C4-2B (cell line): Measurements from ENCODE around the gene ZNF677.
A peak's percentile ranks its signal among the peaks of the same experiment; 100 is the strongest.
"Not testable (repeated sequence)": the region's sequence is repeated elsewhere in the genome, so short reads cannot be mapped to it uniquely, and the experiment has no call there.

ENCODE experiments used
- H3K27ac ChIP-seq: fragments of 450-650 bp; 2 replicates; pipeline ENCODE4 v1.5.1; 2017
- ZFX ChIP-seq: fragments of 450-650 bp; IDR thresholded peaks from 2 replicates; pipeline ENCODE4 v1.6.1; 2017
- TF ChIP-seq, protein P1 (sequence below): fragments of 450-650 bp; conservative IDR thresholded peaks from 2 replicates; pipeline ENCODE4 v1.5.1; 2017; ENCODE audit warnings: mild to moderate bottlenecking

Gene ZNF677

DNA sequence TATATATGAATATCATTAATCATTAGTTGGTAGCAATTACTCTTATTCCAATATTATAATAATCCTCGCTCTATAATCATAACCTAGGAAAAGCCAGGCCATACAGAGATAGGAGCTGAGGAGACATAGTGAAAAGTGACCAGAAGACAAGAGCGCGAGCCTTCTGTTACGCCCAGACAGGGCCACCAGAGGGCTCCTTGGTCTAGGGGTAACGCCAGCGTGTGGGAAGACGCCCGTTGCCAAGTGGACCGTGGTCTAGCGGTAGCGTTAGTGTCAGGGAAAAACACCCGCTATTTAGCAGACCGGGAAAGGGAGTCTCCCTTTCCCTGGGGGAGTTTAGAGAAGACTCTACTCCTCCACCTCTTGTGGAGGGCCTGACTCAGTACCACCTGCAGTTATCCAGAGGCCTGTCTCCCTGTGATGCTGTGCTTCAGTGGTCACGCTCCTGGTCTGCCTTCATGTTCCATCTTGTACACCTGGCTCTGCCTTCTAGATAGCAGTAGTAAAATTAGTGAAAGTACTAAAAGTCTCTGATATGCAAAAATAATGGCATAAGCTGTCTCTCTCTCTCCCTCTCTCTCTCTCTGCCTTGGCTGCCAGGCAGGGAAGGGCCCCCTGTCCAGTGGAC lies 3.2 kb upstream of the ZNF677 start, which contains the start of gene VN1R2:
Gene VN1R2 (plus strand): TSS at position 578 of the 628 bp plus-strand sequence. CDS start 84 bp downstream, outside the sequence.
- TF ChIP-seq, protein P1, sequence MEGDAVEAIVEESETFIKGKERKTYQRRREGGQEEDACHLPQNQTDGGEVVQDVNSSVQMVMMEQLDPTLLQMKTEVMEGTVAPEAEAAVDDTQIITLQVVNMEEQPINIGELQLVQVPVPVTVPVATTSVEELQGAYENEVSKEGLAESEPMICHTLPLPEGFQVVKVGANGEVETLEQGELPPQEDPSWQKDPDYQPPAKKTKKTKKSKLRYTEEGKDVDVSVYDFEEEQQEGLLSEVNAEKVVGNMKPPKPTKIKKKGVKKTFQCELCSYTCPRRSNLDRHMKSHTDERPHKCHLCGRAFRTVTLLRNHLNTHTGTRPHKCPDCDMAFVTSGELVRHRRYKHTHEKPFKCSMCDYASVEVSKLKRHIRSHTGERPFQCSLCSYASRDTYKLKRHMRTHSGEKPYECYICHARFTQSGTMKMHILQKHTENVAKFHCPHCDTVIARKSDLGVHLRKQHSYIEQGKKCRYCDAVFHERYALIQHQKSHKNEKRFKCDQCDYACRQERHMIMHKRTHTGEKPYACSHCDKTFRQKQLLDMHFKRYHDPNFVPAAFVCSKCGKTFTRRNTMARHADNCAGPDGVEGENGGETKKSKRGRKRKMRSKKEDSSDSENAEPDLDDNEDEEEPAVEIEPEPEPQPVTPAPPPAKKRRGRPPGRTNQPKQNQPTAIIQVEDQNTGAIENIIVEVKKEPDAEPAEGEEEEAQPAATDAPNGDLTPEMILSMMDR, result peak; percentile 21
- H3K27ac ChIP-seq, result not testable (repeated sequence)

GRCh38 chr19:53246498-53246897 lies 8.2 kb downstream of the ZNF677 start:
- no peak for TF ChIP-seq ZFX
- TF ChIP-seq, protein P1, result no peak

GRCh38 chr19:53237114-53237777 lies 17.4 kb downstream of the ZNF677 start:
- H3K27ac ChIP-seq, result no peak overlapping the region
- TF ChIP-seq, protein P1, result no peak
- no peak for TF ChIP-seq ZFX

More at GRCh38 chr19:53246498-53246897, 8.2 kb downstream of the ZNF677 start:
- no peak overlapping the region for H3K27ac ChIP-seq

DNA sequence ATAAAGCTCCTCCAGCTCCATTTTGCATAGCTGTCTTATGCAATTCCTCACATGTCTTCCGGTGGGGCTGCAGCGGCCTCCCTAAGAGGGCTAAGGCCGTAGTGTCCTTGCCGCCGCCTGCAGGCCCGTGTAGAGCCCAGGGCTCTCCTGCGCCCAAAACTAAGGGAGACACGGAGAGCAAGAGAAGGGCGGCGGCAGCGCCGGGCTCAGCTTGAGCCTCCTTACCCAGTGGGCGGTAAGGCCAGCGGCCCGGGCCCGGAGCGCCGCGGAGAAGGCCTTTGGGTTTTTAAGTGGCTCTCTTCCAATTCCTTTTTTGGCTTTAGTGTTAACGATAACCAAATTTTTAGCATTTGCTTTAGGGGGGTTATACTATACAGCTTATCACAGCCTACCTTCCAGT lies 30.1 kb downstream of the ZNF677 start:
- TF ChIP-seq, protein P1, result no peak
- no peak for TF ChIP-seq ZFX
- no peak overlapping the region for H3K27ac ChIP-seq

GRCh38 chr19:53222716-53223115 lies 32.0 kb downstream of the ZNF677 start:
- not testable (repeated sequence) for H3K27ac ChIP-seq

GRCh38 chr19:53212703-53213320 lies 41.9 kb downstream of the ZNF677 start:
- no peak overlapping the region for H3K27ac ChIP-seq
- TF ChIP-seq ZFX, result no peak
- TF ChIP-seq, protein P1, result no peak

DNA sequence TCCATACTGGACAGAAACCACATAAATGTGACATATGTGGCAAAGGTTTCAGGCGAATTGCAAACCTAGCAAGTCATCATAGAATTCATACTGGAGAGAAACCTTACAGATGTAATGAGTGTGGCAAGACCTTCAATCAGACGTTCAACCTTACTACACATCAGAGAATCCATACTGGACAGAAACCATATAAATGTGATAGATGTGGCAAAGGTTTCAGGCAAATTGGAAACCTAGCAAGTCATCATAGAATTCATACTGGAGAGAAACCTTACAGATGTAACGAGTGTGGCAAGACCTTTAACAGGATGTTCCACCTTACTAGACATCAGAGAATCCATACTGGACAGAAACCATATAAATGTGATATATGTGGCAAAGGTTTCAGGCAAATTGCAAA lies 43.1 kb downstream of the ZNF677 start:
- H3K27ac ChIP-seq, result not testable (repeated sequence)

- no peak overlapping the region for H3K27ac ChIP-seq
- TF ChIP-seq, protein P1, result no peak
- TF ChIP-seq ZFX, result no peak
Measured at GRCh38 chr19:53196777-53197396, 57.8 kb downstream of the ZNF677 start.
